Measurements from ENCODE around the gene VPS13C. TPM values are rescaled to one million over a fixed set of nuclear protein-coding genes. Genes with fewer than 3 reads are reported as not detected.

The VPS13C gene
- total and polyA plus RNA-seq, 5 donors from 2014 or later = 11.2 to 150 (median 14.3) TPM

DNA sequence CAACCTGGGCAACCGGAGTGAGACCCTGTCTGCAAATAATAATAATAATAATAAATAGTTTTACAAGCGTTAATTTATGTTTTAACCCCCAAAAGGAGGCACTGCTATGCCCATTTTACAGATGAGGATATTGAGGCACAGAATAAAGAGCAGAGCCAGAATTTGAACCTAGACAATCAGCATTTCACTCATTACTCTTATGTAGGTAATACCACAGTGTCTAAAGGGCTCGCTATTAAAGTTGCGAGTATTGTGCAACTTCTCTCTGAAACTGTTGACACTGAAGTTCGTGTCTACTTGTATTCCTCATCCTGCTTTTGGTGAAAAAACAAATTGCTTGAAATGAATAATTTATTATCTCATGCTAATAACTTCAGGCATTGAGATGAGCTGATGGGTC is 9.3 kb upstream of the VPS13C start:
- Mint-ChIP-seq H3K27me3 (peaks cover 54% of the 10 kb centered on the region), H3K27ac (no peak overlapping the region), H3K36me3 (no peaks in the 10 kb centered on the region)

DNA sequence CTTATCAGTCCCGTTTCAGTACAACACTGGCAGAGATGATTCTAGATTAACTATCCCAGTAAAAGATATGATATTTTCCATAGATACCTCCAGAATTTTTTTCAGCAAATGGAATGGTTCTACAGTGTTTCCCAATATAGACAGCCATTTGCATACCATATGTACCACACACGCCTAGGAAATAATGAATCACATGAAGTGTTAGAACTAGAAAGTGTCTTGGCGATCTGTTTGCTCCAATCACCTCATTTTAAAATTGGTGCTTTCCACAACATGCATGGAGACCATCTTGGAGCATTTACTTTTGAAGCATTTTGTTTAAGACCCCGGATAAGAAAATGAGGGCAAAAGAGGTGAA is 8.5 kb upstream of the VPS13C start:
- Mint-ChIP-seq H3K27me3 (peaks cover 60% of the 10 kb centered on the region), H3K36me3 (no peaks in the 10 kb centered on the region), H3K9me3 (no peaks in the 10 kb centered on the region), H3K4me1 (peaks cover 14 to 23% (median 20%) of the 10 kb centered on the region in 4 donors), H3K4me3 (peak overlapping the region; percentile 83 to 86 (median 84)), H3K27ac (peak overlapping the region in 1 of 3 donors; percentile 14)
- peaks cover 28% of the 10 kb centered on the region for H3K4me1 ChIP-seq (ENCODE audit: control insufficient read depth, insufficient read depth, low read length, poor library complexity, severe bottlenecking)
- H3K36me3 ChIP-seq (ENCODE audit: control insufficient read depth, insufficient read depth, low read length) = no peaks in the 10 kb centered on the region
- no peaks in the 10 kb centered on the region for H3K9me3 ChIP-seq (ENCODE audit: control insufficient read depth in 2 of 2, low read length in 2 of 2)
- H3K27ac ChIP-seq (ENCODE audit: insufficient read depth, low read length, poor library complexity, severe bottlenecking) = no peak overlapping the region
- DNase-seq (no peak), ATAC-seq (ENCODE audit: low read depth in 2 of 2) (no peak)
- peaks cover 23% of the 10 kb centered on the region for H3K27me3 ChIP-seq (ENCODE audit: control insufficient read depth, insufficient read depth, low read length)
- H3K4me3 ChIP-seq (ENCODE audit: low read depth, low read length) = peak overlapping the region; percentile 63

More for the DNA sequence above, 9.3 kb upstream of the VPS13C start:
- Mint-ChIP-seq H3K4me3 (peak overlapping the region in 3 of 4 donors; percentile 63 to 86 (median 85)), H3K4me1 (peaks cover 14 to 21% (median 18%) of the 10 kb centered on the region in 4 donors), H3K9me3 (no peaks in the 10 kb centered on the region)
- no peaks in the 10 kb centered on the region for H3K36me3 ChIP-seq (ENCODE audit: control insufficient read depth, insufficient read depth, low read length)
- DNase-seq (no peak), ATAC-seq (ENCODE audit: low read depth in 2 of 2) (no peak)
- H3K27ac ChIP-seq (ENCODE audit: insufficient read depth, low read length, poor library complexity, severe bottlenecking) = no peak overlapping the region
- no peak overlapping the region for H3K4me3 ChIP-seq (ENCODE audit: low read depth, low read length)
- H3K4me1 ChIP-seq (ENCODE audit: control insufficient read depth, insufficient read depth, low read length, poor library complexity, severe bottlenecking) = peaks cover 28% of the 10 kb centered on the region
- no peaks in the 10 kb centered on the region for H3K9me3 ChIP-seq (ENCODE audit: control insufficient read depth in 2 of 2, low read length in 2 of 2)
- peaks cover 23% of the 10 kb centered on the region for H3K27me3 ChIP-seq (ENCODE audit: control insufficient read depth, insufficient read depth, low read length)

DNA sequence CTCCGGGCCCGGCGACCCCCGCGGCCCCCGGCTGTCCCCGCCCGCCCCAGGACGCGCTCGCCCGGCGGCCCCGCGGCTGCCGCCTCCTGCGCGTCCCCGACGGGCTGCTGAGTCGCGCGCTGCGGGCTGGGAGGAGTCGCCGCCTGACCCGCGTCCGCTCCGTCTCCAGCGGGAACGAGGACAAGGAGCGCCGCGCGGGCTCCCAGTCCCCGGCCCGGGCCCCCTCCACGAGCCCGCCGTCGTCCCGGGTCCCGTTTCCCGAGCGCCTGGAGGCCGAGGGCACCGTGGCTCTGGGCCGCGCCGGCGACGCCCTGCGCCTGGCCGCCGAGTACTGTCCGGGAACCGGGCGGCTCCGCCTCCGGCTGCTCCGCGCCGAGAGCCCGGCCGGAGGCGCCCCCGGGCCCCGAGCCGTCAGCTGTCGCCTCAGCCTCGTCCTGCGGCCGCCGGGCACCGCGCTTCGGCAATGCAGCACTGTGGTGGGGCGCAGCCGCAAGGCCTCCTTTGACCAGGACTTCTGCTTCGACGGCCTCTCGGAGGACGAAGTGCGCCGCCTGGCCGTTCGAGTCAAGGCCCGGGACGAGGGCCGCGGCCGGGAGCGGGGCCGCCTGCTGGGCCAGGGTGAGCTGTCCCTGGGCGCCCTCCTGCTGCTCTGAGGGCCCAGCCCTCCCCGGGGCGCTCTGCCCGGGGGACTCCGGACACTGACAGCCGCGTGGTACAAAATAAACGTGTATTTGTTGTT is 8.0 kb upstream of the VPS13C start:
- no peaks in the 10 kb centered on the region for H3K9me3 ChIP-seq (ENCODE audit: control insufficient read depth in 2 of 2, low read length in 2 of 2)
- Mint-ChIP-seq H3K27ac (no peak overlapping the region), H3K27me3 (peaks cover 59% of the 10 kb centered on the region), H3K4me1 (peaks cover 14 to 28% (median 23%) of the 10 kb centered on the region in 4 donors), H3K9me3 (no peaks in the 10 kb centered on the region), H3K4me3 (peak overlapping the region; percentile 83 to 86 (median 84)), H3K36me3 (no peaks in the 10 kb centered on the region)
- ATAC-seq (ENCODE audit: low read depth in 2 of 2) (peak; percentile 10 to 13), DNase-seq (peak in 2 of 3 donors; percentile 7 to 26)
- no peaks in the 10 kb centered on the region for H3K36me3 ChIP-seq (ENCODE audit: control insufficient read depth, insufficient read depth, low read length)
- H3K4me1 ChIP-seq (ENCODE audit: control insufficient read depth, insufficient read depth, low read length, poor library complexity, severe bottlenecking) = peaks cover 28% of the 10 kb centered on the region
- H3K27ac ChIP-seq (ENCODE audit: insufficient read depth, low read length, poor library complexity, severe bottlenecking) = no peak overlapping the region
- H3K27me3 ChIP-seq (ENCODE audit: control insufficient read depth, insufficient read depth, low read length) = peaks cover 23% of the 10 kb centered on the region
- peak overlapping the region; percentile 63 for H3K4me3 ChIP-seq (ENCODE audit: low read depth, low read length)

DNA sequence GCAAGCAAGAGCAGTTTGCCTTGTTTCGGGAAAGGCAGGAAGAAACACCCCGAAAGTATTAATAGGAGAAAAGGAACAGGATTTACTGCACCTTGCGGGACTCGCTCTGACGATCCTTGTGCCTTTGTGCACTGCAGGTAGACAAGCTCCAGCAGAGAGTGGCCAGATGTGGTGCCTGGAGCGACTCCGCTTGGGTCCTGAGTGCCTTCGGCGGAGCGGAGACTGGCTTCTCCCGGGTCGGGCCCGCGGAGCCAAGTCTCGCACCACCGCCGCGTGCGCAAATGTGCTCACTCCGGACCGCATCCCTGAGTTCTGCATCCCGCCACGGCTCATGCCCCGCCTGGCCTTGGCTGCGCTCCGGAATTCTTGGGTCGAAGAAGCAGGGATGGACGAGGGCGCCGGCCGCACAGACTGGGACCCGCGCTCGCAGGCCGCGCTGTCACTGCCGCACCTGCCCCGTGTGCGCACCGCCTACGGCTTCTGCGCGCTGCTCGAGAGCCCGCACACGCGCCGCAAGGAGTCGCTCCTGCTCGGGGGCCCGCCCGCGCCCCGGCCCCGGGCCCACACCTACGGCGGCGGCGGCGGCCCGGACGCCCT is 7.3 kb upstream of the VPS13C start:
- H3K4me1 Mint-ChIP-seq = peaks cover 14 to 34% (median 26%) of the 10 kb centered on the region in 4 donors
- no peak overlapping the region for H3K27ac ChIP-seq (ENCODE audit: insufficient read depth, low read length, poor library complexity, severe bottlenecking)
- H3K4me3 ChIP-seq (ENCODE audit: low read depth, low read length) = peak overlapping the region; percentile 89
- H3K9me3 Mint-ChIP-seq = no peaks in the 10 kb centered on the region
- peak; percentile 60 to 69 for ATAC-seq (ENCODE audit: low read depth in 2 of 2)
- peaks cover 23% of the 10 kb centered on the region for H3K27me3 ChIP-seq (ENCODE audit: control insufficient read depth, insufficient read depth, low read length)
- H3K36me3 ChIP-seq (ENCODE audit: control insufficient read depth, insufficient read depth, low read length) = no peaks in the 10 kb centered on the region
- no peaks in the 10 kb centered on the region for H3K9me3 ChIP-seq (ENCODE audit: control insufficient read depth in 2 of 2, low read length in 2 of 2)
- H3K4me1 ChIP-seq (ENCODE audit: control insufficient read depth, insufficient read depth, low read length, poor library complexity, severe bottlenecking) = peaks cover 28% of the 10 kb centered on the region
- no peaks in the 10 kb centered on the region for H3K36me3 Mint-ChIP-seq
- peak overlapping the region; percentile 88 to 94 (median 90) for H3K4me3 Mint-ChIP-seq
- H3K27ac Mint-ChIP-seq = peak overlapping the region in 1 of 3 donors; percentile 87
- H3K27me3 Mint-ChIP-seq = peaks cover 53% of the 10 kb centered on the region
- peak in 2 of 3 donors; percentile 18 to 37 for DNase-seq

DNA sequence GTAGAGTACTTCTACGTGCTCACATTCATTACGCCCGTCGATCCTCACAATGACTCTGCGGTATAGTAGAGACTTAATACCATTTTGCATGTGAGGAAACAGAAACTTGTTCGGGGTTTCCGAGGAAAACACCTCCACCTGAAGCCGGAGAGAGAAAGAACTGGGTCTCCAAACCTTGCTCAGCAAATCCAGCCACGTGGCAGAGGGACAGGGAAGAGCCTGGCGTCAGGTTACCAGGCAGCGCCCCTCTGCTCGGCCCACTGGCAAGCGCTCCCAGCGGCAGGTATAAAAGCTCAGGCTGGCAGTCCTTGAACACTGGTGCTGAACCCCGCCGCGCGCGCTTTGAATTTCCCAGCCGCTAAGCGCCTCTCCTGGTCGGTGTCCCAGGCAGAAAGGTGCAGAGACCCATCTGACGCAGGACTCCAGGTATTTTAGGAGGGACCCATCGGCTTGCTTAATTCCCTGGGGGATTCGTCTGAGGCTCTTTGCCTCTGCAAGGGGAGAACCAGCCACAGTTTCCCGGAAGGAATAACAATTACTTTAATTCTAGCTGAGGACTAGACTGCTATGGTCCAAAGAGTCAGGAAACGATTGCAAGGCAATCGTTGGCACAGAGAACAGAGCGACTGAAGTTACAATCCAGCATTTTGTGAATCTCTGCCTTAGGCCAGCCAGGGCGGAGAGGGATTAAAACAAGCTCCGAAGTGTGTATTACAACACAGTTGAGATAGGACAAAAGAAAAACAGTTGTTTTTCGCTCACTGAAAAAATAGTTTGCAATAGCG is 6.6 kb upstream of the VPS13C start, which contains the start of gene C2CD4A:
C2CD4A (plus strand) TSS at position 315 of the 785 bp plus-strand sequence. CDS start 637 bp downstream, outside the sequence.
- H3K27me3 ChIP-seq (ENCODE audit: control insufficient read depth, insufficient read depth, low read length) = peaks cover 23% of the 10 kb centered on the region
- H3K36me3 Mint-ChIP-seq = no peaks in the 10 kb centered on the region
- no peak within 1 kb of the TSS for H3K27ac ChIP-seq (ENCODE audit: insufficient read depth, low read length, poor library complexity, severe bottlenecking)
- peaks cover 21 to 41% (median 31%) of the 10 kb centered on the region in 4 donors for H3K4me1 Mint-ChIP-seq
- peak within 1 kb of the TSS; percentile 89 for H3K4me3 ChIP-seq (ENCODE audit: low read depth, low read length)
- DNase-seq (peak; percentile 48 to 60 (median 50)), ATAC-seq (ENCODE audit: low read depth in 2 of 2) (peak; percentile 61 to 68)
- no peaks in the 10 kb centered on the region for H3K9me3 Mint-ChIP-seq
- H3K27me3 Mint-ChIP-seq = peaks cover 51% of the 10 kb centered on the region
- no peaks in the 10 kb centered on the region for H3K9me3 ChIP-seq (ENCODE audit: control insufficient read depth in 2 of 2, low read length in 2 of 2)
- peak within 1 kb of the TSS in 1 of 3 donors; percentile 87 for H3K27ac Mint-ChIP-seq
- H3K4me3 Mint-ChIP-seq = peak within 1 kb of the TSS; percentile 88 to 94 (median 90)
- peaks cover 28% of the 10 kb centered on the region for H3K4me1 ChIP-seq (ENCODE audit: control insufficient read depth, insufficient read depth, low read length, poor library complexity, severe bottlenecking)
- H3K36me3 ChIP-seq (ENCODE audit: control insufficient read depth, insufficient read depth, low read length) = no peaks in the 10 kb centered on the region

DNA sequence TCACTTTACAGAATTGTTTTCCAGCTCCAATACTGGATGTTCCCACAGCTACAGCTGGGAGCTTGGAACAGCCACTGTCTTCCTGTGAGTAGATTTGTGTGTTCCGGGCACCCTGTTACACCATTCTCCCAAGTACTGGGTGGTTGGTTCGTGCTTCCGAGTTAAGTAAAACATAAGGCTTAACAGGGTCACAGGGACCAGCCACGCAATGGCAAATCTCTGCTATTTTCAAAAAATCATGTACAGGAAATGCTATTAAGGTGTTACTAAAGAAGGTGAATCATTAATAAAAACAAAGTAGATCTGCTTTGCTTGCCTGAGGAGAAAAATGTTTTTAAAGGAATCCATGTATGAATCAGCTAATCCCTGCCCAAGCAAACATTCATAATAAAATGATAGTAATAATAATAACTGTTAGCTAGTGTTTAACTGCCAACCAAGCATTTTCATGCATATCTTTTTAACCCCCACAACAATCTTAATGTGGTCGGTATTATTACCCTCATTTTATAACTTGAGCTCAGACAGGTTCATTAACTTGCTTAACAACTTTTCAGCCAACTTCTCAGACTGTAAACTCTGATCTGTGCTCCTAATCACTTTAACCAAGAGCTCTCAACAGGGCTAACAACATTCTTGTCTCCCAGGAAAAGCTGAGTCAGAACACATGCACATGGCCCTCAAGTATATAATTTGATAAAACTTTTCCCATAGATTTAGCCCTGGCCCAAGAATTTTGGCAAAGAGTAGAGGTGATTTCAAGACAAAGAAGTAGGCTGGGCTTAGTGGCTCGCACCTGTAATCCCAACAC is 3.8 kb upstream of the VPS13C start:
- Mint-ChIP-seq H3K4me1 (peaks cover 26 to 53% (median 41%) of the 10 kb centered on the region in 4 donors), H3K4me3 (peak overlapping the region in 2 of 4 donors; percentile 51 to 74), H3K27ac (peak overlapping the region in 2 of 3 donors; percentile 41 to 78), H3K27me3 (peaks cover 48% of the 10 kb centered on the region), H3K9me3 (no peaks in the 10 kb centered on the region), H3K36me3 (no peaks in the 10 kb centered on the region)
- DNase-seq (no peak), ATAC-seq (ENCODE audit: low read depth in 2 of 2) (no peak)
- Histone ChIP-seq H3K4me1 (ENCODE audit: control insufficient read depth, insufficient read depth, low read length, poor library complexity, severe bottlenecking) (peaks cover 33% of the 10 kb centered on the region), H3K27me3 (ENCODE audit: control insufficient read depth, insufficient read depth, low read length) (peaks cover 22% of the 10 kb centered on the region), H3K36me3 (ENCODE audit: control insufficient read depth, insufficient read depth, low read length) (no peaks in the 10 kb centered on the region), H3K4me3 (ENCODE audit: low read depth, low read length) (no peak overlapping the region), H3K27ac (ENCODE audit: insufficient read depth, low read length, poor library complexity, severe bottlenecking) (no peak overlapping the region), H3K9me3 (ENCODE audit: control insufficient read depth in 2 of 2, low read length in 2 of 2) (no peaks in the 10 kb centered on the region)

DNA sequence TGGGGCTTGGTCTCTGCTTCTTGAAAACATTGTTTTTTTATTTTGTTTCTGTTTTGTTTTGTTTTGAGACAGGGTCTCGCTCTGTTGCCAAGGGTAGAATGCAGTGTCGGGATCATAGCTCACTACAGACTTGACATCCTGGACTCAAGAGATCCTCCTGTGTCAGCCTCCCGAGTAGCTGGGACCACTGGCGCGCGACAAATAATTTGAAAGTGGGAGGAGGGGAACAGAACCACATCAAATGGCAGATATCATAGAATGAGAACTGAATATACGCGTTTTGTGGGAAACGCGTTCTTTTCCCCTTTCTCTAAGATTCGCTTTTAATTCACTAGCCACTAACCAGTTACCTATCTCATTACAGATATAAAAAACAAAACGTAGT is 641 bp upstream of the VPS13C start:
- Mint-ChIP-seq H3K27me3 (peaks cover 25% of the 10 kb centered on the region), H3K36me3 (peaks cover 10% of the 10 kb centered on the region), H3K9me3 (no peaks in the 10 kb centered on the region), H3K27ac (peak overlapping the region; percentile 88 to 98 (median 96)), H3K4me1 (peaks cover 27 to 57% (median 39%) of the 10 kb centered on the region in 4 donors), H3K4me3 (peak overlapping the region; percentile 93 to 97 (median 94))
- Histone ChIP-seq H3K36me3 (ENCODE audit: control insufficient read depth, insufficient read depth, low read length) (no peaks in the 10 kb centered on the region), H3K4me1 (ENCODE audit: control insufficient read depth, insufficient read depth, low read length, poor library complexity, severe bottlenecking) (peaks cover 25% of the 10 kb centered on the region), H3K27me3 (ENCODE audit: control insufficient read depth, insufficient read depth, low read length) (peaks cover 8% of the 10 kb centered on the region), H3K27ac (ENCODE audit: insufficient read depth, low read length, poor library complexity, severe bottlenecking) (peak overlapping the region; percentile 91), H3K4me3 (ENCODE audit: low read depth, low read length) (peak overlapping the region; percentile 92), H3K9me3 (ENCODE audit: control insufficient read depth in 2 of 2, low read length in 2 of 2) (no peaks in the 10 kb centered on the region)
- ATAC-seq (ENCODE audit: low read depth in 2 of 2) (no peak), DNase-seq (no peak)

Data from CD4-positive, CD25-positive, alpha-beta regulatory T cell (primary cell).